K562 (cell line): ENCODE measurements around the gene KCNB1. TPM values are rescaled to one million over a fixed set of nuclear protein-coding genes. Genes with fewer than 3 reads are reported as not detected.

Experiments used
- ATAC-seq: fragments of 200-7000 bp; cut with Tn5 transposase; 3 replicates; pipeline ENCODE4 v1.9.1; 2020; ENCODE audit warnings: moderate library complexity
- BruUV-seq: library from RNA; stranded (reverse); fragments of 400-500 nt; replicated peaks from 2 replicates; lab custom pipeline; 2021; lab: Mats Ljungman, UMichigan
- CTCF ChIA-PET: fragments of 300-600 bp; formaldehyde crosslinking; extraction: SDS; loops from one replicate; lab custom pipeline; 2021; ENCODE audit warnings: low intra/inter-chr PET ratio; lab: Yijun Ruan, JAX
- POLR2A ChIA-PET: fragments of 300-600, 350-650 bp; sonication (Branson Sonifier 250); formaldehyde crosslinking; extraction: SDS; loops from one replicate; lab custom pipeline; 2021; ENCODE audit warnings: antibody characterized with exemption, inconsistent platforms; lab: Yijun Ruan, JAX
- DNase-seq, 4 experiments: peaks; one replicate each; pipeline versions ENCODE4 v3.0.0 to v3.0.0-alpha.2; 2011 to 2018; ENCODE audit warnings: low spot score in 3 of 4, mixed read lengths in 3 of 4; ENCODE audit errors: extremely low read depth in 1 of 4
- FAIRE-seq: peaks from 2 replicates; lab custom pipeline; 2011; peaks lifted over from hg19 to GRCh38; lab: Jason Lieb, UNC
- H2AFZ ChIP-seq: 2 replicates; pipeline ENCODE4 v1.6.0; 2011; ENCODE audit warnings: low read depth, low read length, control low read depth, inconsistent platforms
- H3K27ac ChIP-seq: fragments of 200-600 bp; 3 replicates; pipeline ENCODE4 v1.8.0; 2011; ENCODE audit warnings: low read depth, mild to moderate bottlenecking, control low read depth, inconsistent platforms, low read length, moderate library complexity, mixed read lengths; ENCODE audit errors: extremely low read depth
- H3K27me3 ChIP-seq, 2 experiments: fragments of 300-600 bp in 1 of 2; 2 replicates in 1 of 2; 3 replicates in 1 of 2; pipeline versions ENCODE4 v1.6.0 to v1.8.0; 2011; ENCODE audit warnings: inconsistent platforms in 2 of 2, low read length in 2 of 2, mild to moderate bottlenecking in 1 of 2, mixed read lengths in 1 of 2, moderate library complexity in 1 of 2; ENCODE audit not compliant: control insufficient read depth in 2 of 2, insufficient read depth in 2 of 2
- H3K36me3 ChIP-seq: fragments of 300-600 bp; 3 replicates; pipeline ENCODE4 v1.8.0; 2011; ENCODE audit warnings: mild to moderate bottlenecking, low read length, inconsistent platforms; ENCODE audit not compliant: control insufficient read depth, insufficient read depth
- H3K4me1 ChIP-seq, 2 experiments: fragments of 200-600 bp in 1 of 2; replicated peaks in 1 of 2; 2 replicates in 1 of 2; 3 replicates in 1 of 2; pipeline versions ENCODE4 v1.5.1 to v1.8.0; 2011; ENCODE audit warnings: inconsistent platforms in 2 of 2, low read length in 2 of 2, mild to moderate bottlenecking in 1 of 2, mixed read lengths in 1 of 2, moderate library complexity in 1 of 2; ENCODE audit not compliant: control insufficient read depth in 2 of 2, insufficient read depth in 2 of 2
- H3K4me2 ChIP-seq: 2 replicates; pipeline ENCODE4 v1.6.1; 2011; ENCODE audit warnings: low read length, control low read depth, inconsistent platforms, mixed read lengths; ENCODE audit not compliant: insufficient read depth
- H3K4me3 ChIP-seq: fragments of 200-600 bp; sonication (generic), shearing (Covaris generic); 2 replicates; pipeline ENCODE4 v1.5.1; 2016; ENCODE audit warnings: control low read depth, inconsistent platforms
- H3K79me2 ChIP-seq: fragments of 200-600 bp; 3 replicates; pipeline ENCODE4 v1.8.0; 2011; ENCODE audit warnings: low read length, inconsistent platforms; ENCODE audit not compliant: control insufficient read depth, insufficient read depth
- H3K9ac ChIP-seq, 2 experiments: 2 replicates each; pipeline versions ENCODE4 v1.6.0 to v1.6.1; 2011; ENCODE audit warnings: low read depth in 2 of 2, low read length in 2 of 2, control low read depth in 1 of 2, inconsistent platforms in 1 of 2, mild to moderate bottlenecking in 1 of 2, mixed read lengths in 1 of 2; ENCODE audit not compliant: insufficient read depth in 1 of 2
- H3K9me1 ChIP-seq: one replicate; pipeline ENCODE4 v1.6.0; 2011; ENCODE audit warnings: inconsistent platforms, mild to moderate bottlenecking, low read length, moderate library complexity; ENCODE audit not compliant: control insufficient read depth, insufficient read depth
- H3K9me3 ChIP-seq: replicated peaks from 2 replicates; pipeline ENCODE4 v1.5.1; 2011; ENCODE audit warnings: low read depth, low read length, inconsistent platforms; ENCODE audit not compliant: control insufficient read depth, insufficient read depth
- H4K20me1 ChIP-seq: replicated peaks from 2 replicates; pipeline ENCODE4 v1.6.1; 2011; ENCODE audit warnings: low read length, inconsistent platforms, mixed read lengths; ENCODE audit not compliant: control insufficient read depth, insufficient read depth
- ADNP ChIP-seq: fragments of 200-800 bp; sonication (Bioruptor generic); IDR thresholded peaks from 2 replicates; pipeline ENCODE4 v1.6.1; 2016; ENCODE audit warnings: missing genetic modification characterization, missing compliant biosample characterization
- AFF4 ChIP-seq: sonication (generic); formaldehyde crosslinking; IDR thresholded peaks from 2 replicates; pipeline ENCODE4 v1.8.0; 2023; ENCODE audit warnings: mild to moderate bottlenecking, missing genetic modification reagents
- HMG20B ChIP-seq: fragments of 250-450 bp; sonication (Bioruptor Pico); IDR thresholded peaks from 2 replicates; pipeline ENCODE4 v1.5.0; 2021; ENCODE audit warnings: mild to moderate bottlenecking
- KDM2B ChIP-seq: fragments of 250-450 bp; sonication (Bioruptor Pico); IDR thresholded peaks from 2 replicates; pipeline ENCODE4 v1.8.0; 2021; ENCODE audit warnings: mild to moderate bottlenecking, moderate library complexity
- NFXL1 ChIP-seq: fragments of 450-650 bp; formaldehyde crosslinking; IDR thresholded peaks from 2 replicates; pipeline ENCODE4 v1.4.0; 2021; ENCODE audit warnings: mild to moderate bottlenecking
- PHF20 ChIP-seq: fragments of 450-650 bp; IDR thresholded peaks from 2 replicates; pipeline ENCODE4 v1.6.1; 2018; ENCODE audit not compliant: partially characterized antibody
- PTTG1 ChIP-seq: fragments of 450-650 bp; IDR thresholded peaks from 2 replicates; pipeline ENCODE4 v1.6.1; 2016; ENCODE audit warnings: low read depth, mild to moderate bottlenecking, missing genetic modification characterization, missing compliant biosample characterization
- SMAD1 ChIP-seq: fragments of 150-350 bp; IDR thresholded peaks from 2 replicates; pipeline ENCODE4 v1.6.1; 2014; ENCODE audit warnings: low read length, low read depth; ENCODE audit not compliant: partially characterized antibody
- THAP12 ChIP-seq: fragments of 250-450 bp; sonication (Bioruptor Pico); IDR thresholded peaks from 2 replicates; pipeline ENCODE4 v1.9.0; 2021; ENCODE audit warnings: mild to moderate bottlenecking, inconsistent platforms
- ZEB2 ChIP-seq: fragments of 450-650 bp; IDR thresholded peaks from 2 replicates; pipeline ENCODE4 v1.6.1; 2016
- ZNF140 ChIP-seq: fragments of 250-450 bp; sonication (Bioruptor Pico); IDR thresholded peaks from 2 replicates; pipeline ENCODE4 v1.8.0; 2021; ENCODE audit warnings: moderate library complexity, mild to moderate bottlenecking, inconsistent platforms
- WGBS: fragments of 100-300 bp; shearing (Covaris generic); methylation state at CpG from one replicate; pipeline ENCODE4 v1.1.6; 2016; ENCODE audit warnings: low coverage, mixed read lengths; ENCODE audit not compliant: insufficient coverage; ENCODE audit errors: missing lambda C conversion rate; 5-methylcytosine and 5-hydroxymethylcytosine counted together
- in situ Hi-C: fragments of 300-500 bp; cut with MboI; formaldehyde crosslinking; loops from 4 replicates; pipeline ENCODE4 v1.15.0; 2018; ENCODE audit warnings: inconsistent platforms, mixed read lengths
- intact Hi-C: fragments of 100-400 bp; cut with micrococcal nuclease; formaldehyde crosslinking; loops from 2 replicates; pipeline ENCODE4 v1.14.2; 2022
- polyA plus RNA-seq, 8 experiments: library from polyadenylated mRNA; depleted of rRNA in 4 of 8; stranded (reverse) in 5 of 8; unstranded in 3 of 8; fragments of >200 nt; fragmentation: Nextera tagmentation in 2 of 8; fragmentation: Illumina TruSeq in 1 of 8; extraction: Ambion mirVana in 2 of 8; extraction: Trizol in 1 of 8; gene quantifications; 2 replicates each; pipeline versions ENCODE4 v1.2.1 to v1.2.3, GENCODE V29; 2011 to 2014; ENCODE audit warnings: inconsistent platforms in 1 of 8, missing spikeins in 1 of 8
- total RNA-seq, 7 experiments: library from RNA; depleted of rRNA in 6 of 7; stranded (reverse); fragments of >200 nt in 6 of 7; fragmentation: Illumina TruSeq in 2 of 7; extraction: Trizol in 2 of 7; gene quantifications; 2 replicates each; pipeline versions ENCODE4 v1.2.1 to v1.2.3, GENCODE V29; 2011 to 2021; ENCODE audit warnings: low replicate concordance in 1 of 7

The KCNB1 gene
- total and polyA plus RNA-seq, 9 of the 15 experiments (the other 6 are each of a cell fraction or from before 2014, with no cell fraction given) = 0.01 to 0.06 TPM; not detected in 7

- TF ChIP-seq THAP12 (no peak), PTTG1 (tag) (no peak), ZEB2 (no peak), KDM2B (CRISPR knock-in tag) (no peak), NFXL1 (CRISPR knock-in tag) (no peak)
These were observed 13.4 kb downstream of the KCNB1 start (continued) for GRCh38 chr20:49469060-49469459.

GRCh38 chr20:49468412-49468811 lies 14.1 kb downstream of the KCNB1 start:
- in situ Hi-C loops = no loop called here
- Histone ChIP-seq H2AFZ (no peak overlapping the region), H3K9me1 (no peaks in the 10 kb centered on the region), H3K4me3 (no peak overlapping the region), H3K79me2 (no peaks in the 10 kb centered on the region), H3K4me2 (no peak overlapping the region), H4K20me1 (0 out of 2 replicates have a peak, but pooled peaks cover 3% of the 10 kb centered on the region), H3K4me1 (no peaks in the 10 kb centered on the region), H3K27me3 (peaks cover 3 to 34% of the 10 kb centered on the region in 2 experiments), H3K36me3 (no peaks in the 10 kb centered on the region), H3K27ac (no peak overlapping the region), H3K9me3 (no peaks in the 10 kb centered on the region), H3K9ac (no peak overlapping the region)
- ChIA-PET CTCF (no interaction called here), POLR2A (no interaction called here)
- intact Hi-C loops = no loop called here
- no peak for TF ChIP-seq HMG20B
- TF ChIP-seq SMAD1 = no peak
- TF ChIP-seq ZNF140 = no peak
- TF ChIP-seq AFF4 (CRISPR knock-in tag) = no peak
- TF ChIP-seq ADNP (tag) = no peak
- TF ChIP-seq PHF20 = no peak
- DNase-seq = no peak
- no TSS peak for BruUV-seq
- FAIRE-seq = no peak
- 1% methylated on average over 6 of the region's 7 CpGs for WGBS
- no peak for ATAC-seq
